HEK293 (cell line): Measurements from ENCODE around the gene DUSP12.
"Not testable (repeated sequence)": the region's sequence is repeated elsewhere in the genome, so short reads cannot be mapped to it uniquely, and the experiment has no call there.

Experiments used
- CTCF ChIA-PET: fragments of 350-600 bp; formaldehyde crosslinking; extraction: SDS; loops from one replicate; lab custom pipeline; 2021; ENCODE audit warnings: antibody characterized with exemption; lab: Yijun Ruan, JAX
- POLR2A ChIA-PET: fragments of 300-600 bp; formaldehyde crosslinking; extraction: SDS; loops from one replicate; lab custom pipeline; 2020; ENCODE audit warnings: antibody characterized with exemption, inconsistent platforms; lab: Yijun Ruan, JAX
- H3K27ac ChIP-seq: fragments of 200-500 bp; sonication (Bioruptor generic); 2 replicates; pipeline ENCODE4 v1.5.1; 2014; ENCODE audit warnings: low read depth, low read length, control low read depth, inconsistent platforms; ENCODE audit errors: extremely low read depth
- H3K36me3 ChIP-seq, 2 experiments: fragments of 200-500 bp in 1 of 2; sonication (Bioruptor generic) in 1 of 2; 1 replicate in 1 of 2; 2 replicates in 1 of 2; pipeline ENCODE4 v1.5.1; 2014 to 2017; ENCODE audit warnings: inconsistent platforms in 2 of 2, low read length in 2 of 2; ENCODE audit not compliant: control insufficient read depth in 2 of 2, insufficient read depth in 1 of 2
- H3K4me1 ChIP-seq: fragments of 200-500 bp; sonication (Bioruptor generic); 2 replicates; pipeline ENCODE4 v1.5.1; 2014; ENCODE audit warnings: mild to moderate bottlenecking, low read length, inconsistent platforms; ENCODE audit not compliant: control insufficient read depth, insufficient read depth
- H3K4me3 ChIP-seq: 2 replicates; pipeline ENCODE4 v1.5.1; 2011; ENCODE audit warnings: low read depth, mild to moderate bottlenecking, control low read depth, low read length, moderate library complexity
- H3K9me3 ChIP-seq: fragments of 200-500 bp; sonication (Bioruptor generic); 2 replicates; pipeline ENCODE4 v1.5.1; 2014; ENCODE audit warnings: low read depth, low read length, inconsistent platforms; ENCODE audit not compliant: control insufficient read depth, insufficient read depth
- BCL6B ChIP-seq: fragments of 450-650 bp; formaldehyde crosslinking; IDR thresholded peaks from 2 replicates; pipeline ENCODE4 v1.5.1; 2017; ENCODE audit warnings: missing biosample characterization, missing genetic modification characterization
- CTCF ChIP-seq: fragments of 450-650 bp; formaldehyde crosslinking; IDR thresholded peaks from 2 replicates; pipeline ENCODE4 v1.5.1; 2016; ENCODE audit warnings: missing biosample characterization, missing genetic modification characterization
- SCRT1 ChIP-seq: fragments of 450-650 bp; formaldehyde crosslinking; IDR thresholded peaks from 2 replicates; pipeline ENCODE4 v1.5.1; 2016; ENCODE audit warnings: missing biosample characterization, missing genetic modification characterization, borderline replicate concordance
- SCRT2 ChIP-seq: fragments of 450-650 bp; formaldehyde crosslinking; IDR thresholded peaks from 2 replicates; pipeline ENCODE4 v1.5.1; 2016; ENCODE audit warnings: missing biosample characterization, missing genetic modification characterization
- SP7 ChIP-seq: fragments of 450-650 bp; formaldehyde crosslinking; IDR thresholded peaks from 2 replicates; pipeline ENCODE4 v1.5.1; 2016; ENCODE audit warnings: missing biosample characterization, missing genetic modification characterization
- ZBTB10 ChIP-seq: fragments of 450-650 bp; formaldehyde crosslinking; IDR thresholded peaks from 2 replicates; pipeline ENCODE4 v1.5.1; 2016; ENCODE audit warnings: missing biosample characterization, missing genetic modification characterization
- ZIC2 ChIP-seq: fragments of 450-650 bp; formaldehyde crosslinking; IDR thresholded peaks from 2 replicates; pipeline ENCODE4 v1.5.1; 2016; ENCODE audit warnings: missing biosample characterization, missing genetic modification characterization
- ZNF132 ChIP-seq: fragments of 450-650 bp; formaldehyde crosslinking; IDR thresholded peaks from 2 replicates; pipeline ENCODE4 v1.5.1; 2017; ENCODE audit warnings: missing biosample characterization, missing genetic modification characterization, borderline replicate concordance
- ZNF169 ChIP-seq: fragments of 450-650 bp; formaldehyde crosslinking; IDR thresholded peaks from 2 replicates; pipeline ENCODE4 v1.5.1; 2016; ENCODE audit warnings: missing biosample characterization, missing genetic modification characterization
- ZNF18 ChIP-seq: fragments of 450-650 bp; formaldehyde crosslinking; IDR thresholded peaks from 2 replicates; pipeline ENCODE4 v1.5.1; 2016; ENCODE audit warnings: missing biosample characterization, missing genetic modification characterization
- ZNF202 ChIP-seq: fragments of 450-650 bp; formaldehyde crosslinking; IDR thresholded peaks from 2 replicates; pipeline ENCODE4 v1.5.1; 2016; ENCODE audit warnings: missing biosample characterization, missing genetic modification characterization, borderline replicate concordance
- ZNF501 ChIP-seq: fragments of 450-650 bp; formaldehyde crosslinking; IDR thresholded peaks from 2 replicates; pipeline ENCODE4 v1.5.1; 2016; ENCODE audit warnings: missing biosample characterization, missing genetic modification characterization
- ZNF513 ChIP-seq: fragments of 450-650 bp; IDR thresholded peaks from 2 replicates; pipeline ENCODE4 v1.5.1; 2018; ENCODE audit warnings: missing biosample characterization, missing genetic modification characterization
- ZNF600 ChIP-seq: fragments of 450-650 bp; formaldehyde crosslinking; IDR thresholded peaks from 2 replicates; pipeline ENCODE4 v1.5.1; 2016; ENCODE audit warnings: missing biosample characterization, missing genetic modification characterization
- ZNF610 ChIP-seq: fragments of 450-650 bp; formaldehyde crosslinking; IDR thresholded peaks from 2 replicates; pipeline ENCODE4 v1.5.1; 2016; ENCODE audit warnings: missing biosample characterization, missing genetic modification characterization, borderline replicate concordance
- ZNF776 ChIP-seq: fragments of 450-650 bp; formaldehyde crosslinking; IDR thresholded peaks from 2 replicates; pipeline ENCODE4 v1.5.0; 2017; ENCODE audit warnings: missing biosample characterization, missing genetic modification characterization, borderline replicate concordance
- ZNF792 ChIP-seq: fragments of 450-650 bp; formaldehyde crosslinking; IDR thresholded peaks from 2 replicates; pipeline ENCODE4 v1.5.1; 2016; ENCODE audit warnings: missing biosample characterization, missing genetic modification characterization

DUSP12 gene

GRCh38 chr1:161768986-161769672 lies 19.5 kb downstream of the DUSP12 start:
- no peaks in the 10 kb centered on the region; a peak in 1 of 3 replicates for H3K36me3 ChIP-seq
- H3K9me3 ChIP-seq = no peaks in the 10 kb centered on the region
- no peak for TF ChIP-seq CTCF (tag by site-specific recombination)
- TF ChIP-seq ZNF513 = no peak
- no peak for TF ChIP-seq ZNF202 (tag by site-specific recombination)
- TF ChIP-seq ZNF132 (tag by site-specific recombination) = no peak
- TF ChIP-seq ZBTB10 (tag by site-specific recombination) = no peak
- TF ChIP-seq BCL6B = no peak
- TF ChIP-seq ZNF792 = no peak
- no peak for TF ChIP-seq ZNF169 (tag by site-specific recombination)
- no peak for TF ChIP-seq ZNF776 (tag by site-specific recombination)
- no peak for TF ChIP-seq ZNF501 (tag by site-specific recombination)
- H3K27ac ChIP-seq = no peak overlapping the region
- H3K4me3 ChIP-seq = no peak overlapping the region
- H3K4me1 ChIP-seq = no peaks in the 10 kb centered on the region
- POLR2A ChIA-PET = no interaction called here
- CTCF ChIA-PET = interaction anchor here (0.6 to 1.4 kb wide), 2 partner anchors 23 to 46 kb away, joined by 3 read pairs; no protein-coding TSS in a partner anchor

- CTCF ChIA-PET = interaction anchor here (0.6 to 1.4 kb wide), 2 partner anchors 23 to 46 kb away, joined by 3 read pairs; no protein-coding TSS in a partner anchor
These were observed 20.1 kb downstream of the DUSP12 start for GRCh38 chr1:161769673-161770045.

More at GRCh38 chr1:161769673-161770045, 20.1 kb downstream of the DUSP12 start:
- H3K36me3 ChIP-seq, H3K4me1 ChIP-seq, H3K9me3 ChIP-seq, POLR2A ChIA-PET, H3K4me3 ChIP-seq, H3K27ac ChIP-seq: not testable (repeated sequence)
- TF ChIP-seq SCRT2 (tag by site-specific recombination) (peak; percentile 78), ZIC2 (tag by site-specific recombination) (peak; percentile 82), ZNF18 (tag by site-specific recombination) (peak; percentile 86), SP7 (tag by site-specific recombination) (peak; percentile 60), ZNF600 (tag by site-specific recombination) (peak; percentile 19; the same call in 1 of the 2 replicates), SCRT1 (tag by site-specific recombination) (peak; percentile 44; the same call in 1 of the 2 replicates), ZNF610 (tag by site-specific recombination) (peak; percentile 99)
